DND-41 (cell line): ENCODE data around the gene TTYH1.

Experiments
- ATAC-seq: fragments of 200-7000 bp; cut with Tn5 transposase; 3 replicates; pipeline ENCODE4 v1.9.1; 2021; ENCODE audit warnings: low read depth; ENCODE audit not compliant: insufficient read depth
- DNase-seq: peaks from one replicate; pipeline ENCODE4 v3.0.0-alpha.2; 2020
- H2AFZ ChIP-seq: 2 replicates; pipeline ENCODE4 v1.6.0; 2012; ENCODE audit warnings: low read depth, low read length
- H3K27ac ChIP-seq: 2 replicates; pipeline ENCODE4 v1.5.1; 2012; ENCODE audit warnings: low read length, inconsistent platforms
- H3K27me3 ChIP-seq: fragments of 200-600 bp; sonication (generic); 2 replicates; pipeline ENCODE4 v1.6.0; 2012; ENCODE audit warnings: low read length, mild to moderate bottlenecking, inconsistent platforms; ENCODE audit not compliant: insufficient read depth, poor library complexity
- H3K36me3 ChIP-seq: 2 replicates; pipeline ENCODE4 v1.5.1; 2012; ENCODE audit warnings: low read length, inconsistent platforms; ENCODE audit not compliant: insufficient read depth
- H3K4me1 ChIP-seq: 2 replicates; pipeline ENCODE4 v1.5.1; 2012; ENCODE audit warnings: mild to moderate bottlenecking, low read length; ENCODE audit not compliant: insufficient read depth
- H3K4me2 ChIP-seq: 2 replicates; pipeline ENCODE4 v1.6.0; 2012; ENCODE audit warnings: mild to moderate bottlenecking, moderate library complexity, low read length, inconsistent platforms; ENCODE audit not compliant: insufficient read depth
- H3K4me3 ChIP-seq, 2 experiments: fragments of 200-600 bp in 1 of 2; shearing (Covaris generic) in 1 of 2; 2 replicates each; pipeline ENCODE4 v1.5.1; 2012 to 2016; ENCODE audit warnings: inconsistent platforms in 2 of 2, low read length in 2 of 2, mild to moderate bottlenecking in 2 of 2, low read depth in 1 of 2, moderate library complexity in 1 of 2
- H3K79me2 ChIP-seq: 2 replicates; pipeline ENCODE4 v1.6.0; 2012; ENCODE audit warnings: low read length, inconsistent platforms; ENCODE audit not compliant: insufficient read depth
- H3K9ac ChIP-seq: 2 replicates; pipeline ENCODE4 v1.6.0; 2012; ENCODE audit warnings: low read depth, mild to moderate bottlenecking, inconsistent platforms, low read length, moderate library complexity
- H3K9me3 ChIP-seq: 2 replicates; pipeline ENCODE4 v1.5.1; 2012; ENCODE audit warnings: low read length, moderate library complexity, mild to moderate bottlenecking, inconsistent platforms; ENCODE audit not compliant: insufficient read depth, severe bottlenecking
- H4K20me1 ChIP-seq: 2 replicates; pipeline ENCODE4 v1.6.0; 2012; ENCODE audit warnings: low read length; ENCODE audit not compliant: insufficient read depth
- EZH2 ChIP-seq: IDR thresholded peaks from 3 replicates; pipeline ENCODE4 v1.6.1; 2012; ENCODE audit warnings: borderline replicate concordance, low read depth, mild to moderate bottlenecking, moderate library complexity, low read length, inconsistent platforms; ENCODE audit not compliant: severe bottlenecking
- TF ChIP-seq, protein P1 (sequence below): IDR thresholded peaks from 2 replicates; pipeline ENCODE4 v1.5.1; 2012; ENCODE audit warnings: borderline replicate concordance, low read length, moderate library complexity, mild to moderate bottlenecking; ENCODE audit not compliant: poor library complexity, severe bottlenecking; ENCODE audit errors: extremely low read depth

The TTYH1 gene

DNA sequence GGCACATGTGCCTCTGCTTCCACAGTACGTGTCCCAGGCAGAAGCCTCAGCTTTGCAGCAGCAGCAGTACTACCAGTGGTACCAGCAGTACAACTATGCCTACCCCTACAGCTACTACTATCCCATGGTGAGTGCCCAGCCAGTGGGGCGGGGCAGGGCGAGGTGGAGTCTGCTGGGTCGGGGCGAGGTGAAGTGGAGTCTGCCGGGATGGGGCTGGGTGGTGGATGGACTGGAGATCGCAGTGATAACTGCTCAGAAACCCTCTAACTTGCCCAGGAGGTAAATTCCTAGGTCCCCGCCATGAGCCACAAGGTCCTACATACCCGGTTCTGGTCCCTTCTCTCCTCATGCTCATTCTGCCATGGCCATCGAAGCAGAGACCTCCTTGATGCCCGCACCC is 37.4 kb downstream of the TTYH1 start:
- Histone ChIP-seq H3K27ac (no peak overlapping the region), H3K9ac (no peak overlapping the region), H3K9me3 (no peaks in the 10 kb centered on the region), H3K27me3 (no peaks in the 10 kb centered on the region), H3K4me2 (0 out of 2 replicates have a peak overlapping the region, but pooled peaks have one; percentile 99), H3K79me2 (peaks cover 81% of the 10 kb centered on the region), H3K36me3 (peaks cover 79% of the 10 kb centered on the region), H2AFZ (no peak overlapping the region), H3K4me1 (peaks cover 34% of the 10 kb centered on the region), H3K4me3 (no peak overlapping the region), H4K20me1 (peaks cover 83% of the 10 kb centered on the region)
- no peak for TF ChIP-seq EZH2
- TF ChIP-seq, protein P1, sequence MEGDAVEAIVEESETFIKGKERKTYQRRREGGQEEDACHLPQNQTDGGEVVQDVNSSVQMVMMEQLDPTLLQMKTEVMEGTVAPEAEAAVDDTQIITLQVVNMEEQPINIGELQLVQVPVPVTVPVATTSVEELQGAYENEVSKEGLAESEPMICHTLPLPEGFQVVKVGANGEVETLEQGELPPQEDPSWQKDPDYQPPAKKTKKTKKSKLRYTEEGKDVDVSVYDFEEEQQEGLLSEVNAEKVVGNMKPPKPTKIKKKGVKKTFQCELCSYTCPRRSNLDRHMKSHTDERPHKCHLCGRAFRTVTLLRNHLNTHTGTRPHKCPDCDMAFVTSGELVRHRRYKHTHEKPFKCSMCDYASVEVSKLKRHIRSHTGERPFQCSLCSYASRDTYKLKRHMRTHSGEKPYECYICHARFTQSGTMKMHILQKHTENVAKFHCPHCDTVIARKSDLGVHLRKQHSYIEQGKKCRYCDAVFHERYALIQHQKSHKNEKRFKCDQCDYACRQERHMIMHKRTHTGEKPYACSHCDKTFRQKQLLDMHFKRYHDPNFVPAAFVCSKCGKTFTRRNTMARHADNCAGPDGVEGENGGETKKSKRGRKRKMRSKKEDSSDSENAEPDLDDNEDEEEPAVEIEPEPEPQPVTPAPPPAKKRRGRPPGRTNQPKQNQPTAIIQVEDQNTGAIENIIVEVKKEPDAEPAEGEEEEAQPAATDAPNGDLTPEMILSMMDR: no peak
- DNase-seq (no peak), ATAC-seq (no peak)

DNA sequence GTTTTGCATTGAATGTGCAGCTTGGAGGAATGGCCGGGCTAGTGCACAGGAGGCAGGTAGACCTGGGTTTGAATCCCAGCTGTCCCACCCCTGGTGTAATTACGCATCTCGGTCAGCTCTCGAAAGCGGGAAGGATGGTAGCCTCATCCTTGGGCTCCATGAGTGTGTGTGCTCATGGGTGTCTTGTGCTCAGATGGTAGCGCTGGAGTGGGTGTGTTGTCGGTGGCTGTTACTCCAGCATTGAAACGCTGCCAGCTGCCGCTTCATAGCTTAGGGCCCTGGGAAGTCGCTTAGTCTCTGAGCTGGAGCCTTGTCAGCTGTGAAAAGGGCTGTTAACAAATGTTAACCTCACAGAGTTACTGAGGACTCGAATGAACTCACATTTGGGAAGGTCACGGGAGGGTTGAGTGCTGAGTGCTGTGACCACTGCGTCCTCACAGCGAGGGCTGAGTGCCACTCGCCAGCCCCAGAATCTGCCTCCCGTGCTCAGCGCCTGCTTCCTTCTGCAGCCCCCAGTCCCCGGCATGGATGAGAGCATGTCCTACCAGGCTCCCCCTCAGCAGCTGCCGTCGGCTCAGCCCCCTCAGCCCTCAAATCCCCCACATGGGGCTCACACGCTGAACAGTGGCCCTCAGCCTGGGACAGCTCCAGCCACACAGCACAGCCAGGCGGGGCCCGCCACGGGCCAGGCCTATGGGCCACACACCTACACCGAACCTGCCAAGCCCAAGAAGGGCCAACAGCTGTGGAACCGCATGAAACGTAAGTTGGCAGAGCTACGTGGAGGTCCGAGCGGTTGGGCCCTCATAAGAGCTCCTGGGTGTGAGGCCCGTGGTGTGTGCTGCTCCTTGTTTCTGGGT is 38.9 kb downstream of the TTYH1 start:
- no peak overlapping the region for H2AFZ ChIP-seq
- TF ChIP-seq, protein P1: no peak
- no peak for TF ChIP-seq EZH2
- peaks cover 94% of the 10 kb centered on the region for H3K36me3 ChIP-seq
- H3K4me3 ChIP-seq: no peak overlapping the region
- ATAC-seq (no peak), DNase-seq (no peak)
- H3K79me2 ChIP-seq: peaks cover 72% of the 10 kb centered on the region
- no peak overlapping the region for H3K27ac ChIP-seq
- peaks cover 98% of the 10 kb centered on the region for H4K20me1 ChIP-seq
- H3K9me3 ChIP-seq: no peaks in the 10 kb centered on the region
- no peak overlapping the region for H3K4me2 ChIP-seq
- H3K27me3 ChIP-seq: no peaks in the 10 kb centered on the region
- peaks cover 30% of the 10 kb centered on the region for H3K4me1 ChIP-seq
- no peak overlapping the region for H3K9ac ChIP-seq

DNA sequence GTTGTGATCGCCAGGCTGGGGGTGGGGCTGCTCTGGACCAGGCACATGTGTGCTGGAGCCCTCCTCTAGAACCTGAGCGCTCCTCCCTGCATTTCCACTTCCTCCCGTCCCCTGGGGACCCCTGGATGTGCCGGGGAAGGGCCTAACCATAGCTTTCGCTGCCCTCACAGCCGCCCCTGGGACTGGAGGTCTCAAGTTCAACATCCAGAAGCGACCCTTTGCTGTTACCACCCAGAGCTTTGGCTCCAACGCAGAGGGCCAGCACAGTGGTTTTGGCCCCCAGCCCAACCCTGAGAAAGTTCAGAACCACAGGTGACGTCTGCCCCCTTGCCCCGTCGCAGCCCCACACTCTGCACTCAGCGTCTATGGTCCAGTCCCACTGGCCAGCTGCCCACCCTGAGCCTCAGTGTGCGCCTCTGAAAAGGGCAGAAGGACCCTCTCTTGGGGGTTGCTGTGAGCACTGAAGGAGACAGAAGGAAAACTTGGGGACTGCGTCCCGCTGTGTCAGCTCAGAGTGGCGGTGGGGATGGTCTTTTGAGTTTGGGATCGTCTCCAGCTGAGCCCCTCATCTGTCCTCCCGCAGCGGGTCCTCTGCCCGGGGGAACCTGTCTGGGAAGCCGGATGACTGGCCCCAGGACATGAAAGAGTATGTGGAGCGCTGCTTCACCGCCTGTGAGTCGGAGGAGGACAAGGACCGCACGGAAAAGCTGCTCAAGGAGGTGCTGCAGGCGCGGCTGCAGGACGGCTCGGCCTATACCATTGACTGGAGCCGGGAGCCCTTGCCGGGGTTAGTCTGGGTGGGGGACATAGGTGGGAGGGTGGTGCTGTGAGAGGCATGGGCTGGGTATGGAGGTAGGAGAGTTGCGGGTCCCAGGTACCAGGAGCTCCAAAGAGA is 39.8 kb downstream of the TTYH1 start:
- Histone ChIP-seq H3K4me2 (no peak overlapping the region), H3K27ac (no peak overlapping the region), H3K9ac (no peak overlapping the region), H3K4me1 (peaks cover 26% of the 10 kb centered on the region), H4K20me1 (peaks cover 100% of the 10 kb centered on the region), H3K27me3 (no peaks in the 10 kb centered on the region), H3K9me3 (no peaks in the 10 kb centered on the region), H3K79me2 (peaks cover 68% of the 10 kb centered on the region), H3K4me3 (no peak overlapping the region), H2AFZ (no peak overlapping the region), H3K36me3 (peaks cover 99% of the 10 kb centered on the region)
- no peak for DNase-seq
- TF ChIP-seq EZH2: no peak
- ATAC-seq: no peak
